H1 (cell line): ENCODE results near the gene PKNOX1. TPM values are rescaled to one million over a fixed set of nuclear protein-coding genes. Genes with fewer than 3 reads are reported as not detected.
"Not testable (repeated sequence)": the region's sequence is repeated elsewhere in the genome, so short reads cannot be mapped to it uniquely, and the experiment has no call there.

ENCODE experiments used
- CTCF ChIA-PET: fragments of 300-600 bp; sonication (Branson Sonifier 250); formaldehyde crosslinking; loops from one replicate; lab custom pipeline; 2021; ENCODE audit not compliant: partially characterized antibody; lab: Charles Lee
- POLR2A ChIA-PET: fragments of 300-600 bp; sonication (Branson Sonifier 250); formaldehyde crosslinking; loops from one replicate; lab custom pipeline; 2021; ENCODE audit warnings: inconsistent platforms; ENCODE audit not compliant: partially characterized antibody; lab: Charles Lee
- DNase-seq, 2 experiments: peaks; one replicate each; pipeline versions ENCODE4 v3.0.0 to v3.0.0-alpha.2; 2010 to 2022; ENCODE audit warnings: low spot score in 2 of 2, low read depth in 1 of 2, mixed read lengths in 1 of 2
- FAIRE-seq: peaks from 2 replicates; lab custom pipeline; 2011; peaks lifted over from hg19 to GRCh38; lab: Jason Lieb, UNC
- H2AFZ ChIP-seq: 2 replicates; pipeline ENCODE4 v1.8.1; 2012; ENCODE audit warnings: low read length, inconsistent platforms
- H2AK5ac ChIP-seq: 2 replicates; pipeline ENCODE4 v1.6.1; 2013; ENCODE audit warnings: low read depth, low read length
- H2BK120ac ChIP-seq: replicated peaks from 2 replicates; pipeline ENCODE3; 2013; ENCODE audit warnings: low read depth, low read length, inconsistent platforms
- H2BK12ac ChIP-seq: 2 replicates; pipeline ENCODE4 v1.6.1; 2013; ENCODE audit warnings: low read depth, low read length
- H2BK15ac ChIP-seq: 2 replicates; pipeline ENCODE4 v1.6.1; 2013; ENCODE audit warnings: low read length
- H2BK20ac ChIP-seq: 2 replicates; pipeline ENCODE4 v1.6.1; 2013; ENCODE audit warnings: low read length
- H2BK5ac ChIP-seq: 2 replicates; pipeline ENCODE4 v1.6.1; 2013; ENCODE audit warnings: low read depth, low read length
- H3K14ac ChIP-seq: 2 replicates; pipeline ENCODE4 v1.6.1; 2013; ENCODE audit warnings: inconsistent platforms; ENCODE audit not compliant: insufficient read length
- H3K18ac ChIP-seq: 2 replicates; pipeline ENCODE4 v1.6.1; 2013; ENCODE audit warnings: low read length; ENCODE audit errors: extremely low read depth
- H3K23ac ChIP-seq: 2 replicates; pipeline ENCODE4 v1.6.1; 2013; ENCODE audit warnings: inconsistent platforms; ENCODE audit not compliant: insufficient read length
- H3K23me2 ChIP-seq: 2 replicates; pipeline ENCODE4 v1.6.1; 2013; ENCODE audit warnings: low read depth, low read length
- H3K27ac ChIP-seq: 2 replicates; pipeline ENCODE4 v1.6.1; 2011; ENCODE audit warnings: low read depth, low read length, inconsistent platforms
- H3K27me3 ChIP-seq, 4 experiments: replicated peaks in 1 of 4; 1 replicate in 1 of 4; 2 replicates in 3 of 4; pipeline versions ENCODE4 v1.6.1 to v1.8.1; 2011 to 2013; ENCODE audit warnings: low read length in 3 of 4, mild to moderate bottlenecking in 3 of 4, inconsistent platforms in 2 of 4, mixed read lengths in 2 of 4, moderate library complexity in 1 of 4; ENCODE audit not compliant: control insufficient read depth in 3 of 4, insufficient read depth in 3 of 4; ENCODE audit errors: extremely low read depth in 1 of 4
- H3K36me3 ChIP-seq, 4 experiments: 2 replicates each; pipeline versions ENCODE4 v1.6.1 to v1.8.1; 2011 to 2013; ENCODE audit warnings: mild to moderate bottlenecking in 4 of 4, low read length in 3 of 4, moderate library complexity in 2 of 4, control low read depth in 1 of 4, inconsistent platforms in 1 of 4; ENCODE audit not compliant: insufficient read depth in 4 of 4, control insufficient read depth in 2 of 4
- H3K4ac ChIP-seq: replicated peaks from 2 replicates; pipeline ENCODE3; 2013; ENCODE audit warnings: low read length, low read depth, mixed read lengths, inconsistent platforms; ENCODE audit not compliant: insufficient read length
- H3K4me1 ChIP-seq, 4 experiments: replicated peaks in 1 of 4; 1 replicate in 1 of 4; 2 replicates in 3 of 4; pipeline versions ENCODE4 v1.6.1 to v1.8.1; 2011 to 2013; ENCODE audit warnings: low read length in 3 of 4, inconsistent platforms in 2 of 4, mixed read lengths in 1 of 4; ENCODE audit not compliant: insufficient read depth in 4 of 4, control insufficient read depth in 3 of 4
- H3K4me2 ChIP-seq, 2 experiments: 2 replicates each; pipeline versions ENCODE4 v1.6.1 to v1.8.1; 2011 to 2013; ENCODE audit warnings: low read depth in 2 of 2, low read length in 2 of 2, control low read depth in 1 of 2, inconsistent platforms in 1 of 2, mild to moderate bottlenecking in 1 of 2; ENCODE audit not compliant: insufficient read depth in 1 of 2
- H3K4me3 ChIP-seq, 4 experiments: fragments of 200-600, 300-600 bp in 1 of 4; sonication (generic), shearing (Covaris generic), sonication (Bioruptor Twin) in 1 of 4; 2 replicates each; pipeline versions ENCODE4 v1.5.1 to v1.8.1; 2011 to 2016; ENCODE audit warnings: low read length in 4 of 4, low read depth in 3 of 4, control low read depth in 2 of 4, inconsistent platforms in 2 of 4, mild to moderate bottlenecking in 2 of 4, mixed read lengths in 1 of 4, moderate library complexity in 1 of 4; ENCODE audit not compliant: insufficient read depth in 2 of 4; ENCODE audit errors: extremely low read depth in 1 of 4
- H3K56ac ChIP-seq: replicated peaks from 2 replicates; pipeline ENCODE3; 2013; ENCODE audit warnings: low read depth, mild to moderate bottlenecking, mixed read lengths, low read length, inconsistent platforms; ENCODE audit not compliant: insufficient read length
- H3K79me1 ChIP-seq: 2 replicates; pipeline ENCODE4 v1.6.1; 2013; ENCODE audit warnings: low read depth, low read length, control low read depth
- H3K79me2 ChIP-seq, 2 experiments: 2 replicates each; pipeline versions ENCODE4 v1.6.1 to v1.8.1; 2012 to 2013; ENCODE audit warnings: low read length in 2 of 2, mild to moderate bottlenecking in 2 of 2, inconsistent platforms in 1 of 2; ENCODE audit not compliant: insufficient read depth in 2 of 2, control insufficient read depth in 1 of 2
- H3K9ac ChIP-seq, 4 experiments: replicated peaks in 1 of 4; 1 replicate in 1 of 4; 2 replicates in 3 of 4; pipeline versions ENCODE4 v1.6.1 to v1.8.1; 2011 to 2013; ENCODE audit warnings: low read depth in 3 of 4, low read length in 3 of 4, control low read depth in 2 of 4, mild to moderate bottlenecking in 2 of 4, moderate library complexity in 2 of 4, inconsistent platforms in 1 of 4; ENCODE audit errors: extremely low read depth in 1 of 4
- H3K9me3 ChIP-seq, 2 experiments: 2 replicates each; pipeline versions ENCODE4 v1.6.1 to v1.8.1; 2012 to 2013; ENCODE audit warnings: mild to moderate bottlenecking in 2 of 2, moderate library complexity in 2 of 2, control low read depth in 1 of 2, inconsistent platforms in 1 of 2, low read depth in 1 of 2, low read length in 1 of 2, mixed read lengths in 1 of 2; ENCODE audit not compliant: insufficient read depth in 2 of 2
- H4K20me1 ChIP-seq, 2 experiments: replicated peaks in 1 of 2; 2 replicates each; pipeline versions ENCODE3 to v1.8.1; 2011 to 2013; ENCODE audit warnings: inconsistent platforms in 2 of 2, low read length in 2 of 2, mild to moderate bottlenecking in 1 of 2; ENCODE audit not compliant: insufficient read depth in 2 of 2, control insufficient read depth in 1 of 2
- H4K5ac ChIP-seq: 2 replicates; pipeline ENCODE4 v1.6.1; 2013; ENCODE audit warnings: low read length, low read depth, mixed read lengths, inconsistent platforms; ENCODE audit not compliant: insufficient read length
- H4K8ac ChIP-seq: 2 replicates; pipeline ENCODE4 v1.8.0; 2013; ENCODE audit warnings: mild to moderate bottlenecking, moderate library complexity, low read length, inconsistent platforms; ENCODE audit not compliant: insufficient read depth; ENCODE audit errors: extremely low read depth
- H4K91ac ChIP-seq: replicated peaks from 2 replicates; pipeline ENCODE3; 2013; ENCODE audit warnings: low read length, mixed read lengths, inconsistent platforms; ENCODE audit not compliant: insufficient read length
- WGBS, 2 experiments: shearing (Covaris generic) in 1 of 2; methylation state at CpG; one replicate each; pipeline versions ENCODE4 v1.1.6 to v1.1.7; 2013 to 2015; ENCODE audit warnings: low lambda C conversion rate in 2 of 2, mixed read lengths in 2 of 2, inconsistent platforms in 1 of 2, low coverage in 1 of 2, missing lambda C conversion rate in 1 of 2; ENCODE audit not compliant: insufficient replicate concordance in 2 of 2, insufficient coverage in 1 of 2, insufficient read length in 1 of 2; ENCODE audit errors: extremely low coverage in 1 of 2, missing lambda C conversion rate in 1 of 2; 5-methylcytosine and 5-hydroxymethylcytosine counted together
- polyA plus RNA-seq, 7 experiments: library from polyadenylated mRNA; depleted of rRNA in 3 of 7; stranded (reverse) in 5 of 7; unstranded in 2 of 7; fragments of >200 nt in 5 of 7; fragments of 200-250 nt in 2 of 7; gene quantifications; 1 replicate in 5 of 7; 2 replicates in 1 of 7; 4 replicates in 1 of 7; pipeline versions ENCODE4 v1.2.1 to v1.2.3, GENCODE V29; 2011 to 2013; ENCODE audit warnings: missing spikeins in 2 of 7, mixed read lengths in 2 of 7
- total RNA-seq: library from RNA; stranded (reverse); fragmentation: NEBNext Ultra II Directional; extraction: Animal tissue kit (Norgen Biotek cat#: 25700); gene quantifications from 2 replicates; pipeline ENCODE4 v1.2.1, GENCODE V29; 2021

Gene PKNOX1
- total and polyA plus RNA-seq, 2 of the 8 experiments (the other 6 are each of a cell fraction or from before 2014, with no cell fraction given): 20.4 to 31.9 TPM

DNA sequence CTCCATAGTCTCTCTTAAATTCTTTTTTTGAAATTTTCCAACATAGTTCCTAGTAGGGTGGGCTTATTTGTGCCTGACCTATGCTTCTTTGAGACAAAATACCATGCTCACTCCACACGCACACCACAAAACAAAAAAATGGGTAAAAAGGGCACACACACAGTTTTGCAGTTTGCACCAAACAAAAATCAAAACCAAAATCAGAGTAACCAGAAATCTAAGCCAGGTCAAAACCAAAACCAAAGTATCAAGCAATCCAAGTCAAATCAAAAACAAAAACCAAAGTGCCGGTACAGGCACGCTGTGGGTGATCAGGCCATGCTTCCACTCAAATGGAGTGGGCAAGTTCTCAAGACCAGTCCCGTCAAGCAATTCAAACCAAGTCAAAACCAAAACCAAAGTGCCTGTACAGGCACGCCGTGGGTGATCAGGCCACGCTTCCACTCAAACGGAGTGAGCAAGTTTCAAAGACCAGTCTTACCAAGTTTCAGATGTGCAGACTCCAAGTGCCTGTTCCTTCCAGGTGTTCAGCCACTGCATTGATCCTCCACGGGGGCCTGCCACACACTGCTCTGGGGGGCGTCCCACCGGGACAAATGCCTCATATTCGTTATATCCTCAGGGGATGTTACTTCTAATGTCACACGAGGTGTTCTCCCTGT is 25.1 kb upstream of the PKNOX1 start:
- H2BK12ac ChIP-seq, H2BK15ac ChIP-seq, H3K9me3 ChIP-seq, H2AK5ac ChIP-seq, H3K79me1 ChIP-seq, H2AFZ ChIP-seq, H3K14ac ChIP-seq, H3K27ac ChIP-seq, H2BK20ac ChIP-seq, H3K4ac ChIP-seq, H2BK5ac ChIP-seq, POLR2A ChIA-PET, H4K8ac ChIP-seq, H3K27me3 ChIP-seq, DNase-seq, H3K23me2 ChIP-seq, H3K4me1 ChIP-seq, H3K4me3 ChIP-seq, H4K91ac ChIP-seq, CTCF ChIA-PET, H3K4me2 ChIP-seq, H3K36me3 ChIP-seq, H2BK120ac ChIP-seq, FAIRE-seq, H3K9ac ChIP-seq, H4K5ac ChIP-seq, H4K20me1 ChIP-seq, H3K56ac ChIP-seq, H3K79me2 ChIP-seq, H3K23ac ChIP-seq: not testable (repeated sequence)
- WGBS, 2 experiments: 90% methylated on average over 13 of the region's 13 CpGs; no CpG with 5 or more reads in 1 of the 2 experiments
- peak overlapping the region; percentile 19; the same call in 1 of the 2 replicates for H3K18ac ChIP-seq

DNA sequence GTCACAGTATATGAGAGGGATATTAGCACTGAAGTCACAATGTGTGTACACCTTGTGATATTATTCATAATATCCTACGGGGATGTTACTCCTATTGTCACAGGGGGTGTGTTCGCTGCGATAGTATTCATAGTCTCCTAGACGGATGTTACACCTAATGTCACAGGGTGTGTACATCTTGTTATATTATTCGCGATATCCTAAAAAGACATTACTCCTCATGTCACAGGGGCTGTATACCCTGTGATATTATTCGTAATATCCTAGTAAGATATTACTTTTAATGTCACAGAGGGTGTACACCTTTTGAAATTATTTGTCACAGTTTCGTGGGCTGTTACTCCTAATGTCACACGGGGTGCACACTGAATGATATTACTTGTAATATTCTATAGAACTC is 23.2 kb upstream of the PKNOX1 start:
- H2BK20ac ChIP-seq, H2BK12ac ChIP-seq, DNase-seq, FAIRE-seq, H4K8ac ChIP-seq, H3K36me3 ChIP-seq, H3K27me3 ChIP-seq, H3K14ac ChIP-seq, H3K18ac ChIP-seq, H4K91ac ChIP-seq, H3K27ac ChIP-seq, H3K9ac ChIP-seq, H3K4ac ChIP-seq, H2AFZ ChIP-seq, H2BK5ac ChIP-seq, H3K23ac ChIP-seq, H4K5ac ChIP-seq, H3K79me2 ChIP-seq, H2AK5ac ChIP-seq, H3K79me1 ChIP-seq, H3K4me3 ChIP-seq, H2BK15ac ChIP-seq, H3K9me3 ChIP-seq, H2BK120ac ChIP-seq, H3K56ac ChIP-seq, CTCF ChIA-PET, H4K20me1 ChIP-seq, H3K4me2 ChIP-seq, H3K23me2 ChIP-seq, POLR2A ChIA-PET: not testable (repeated sequence)
- 95% methylated on average over 9 of the region's 9 CpGs; no CpG with 5 or more reads in 1 of the 2 experiments for WGBS, 2 experiments
- H3K4me1 ChIP-seq: peaks cover 2 to 12% (median 7%) of the 10 kb centered on the region in 4 experiments; a peak in 5 of 7 replicates
